Neural cell (in vitro differentiated cells): ENCODE measurements around the gene SMIM21. TPM values are rescaled to one million over a fixed set of nuclear protein-coding genes. Genes with fewer than 3 reads are reported as not detected.

Source experiments
- H2AFZ ChIP-seq: fragments of 200-600, 300-800 bp; sonication (generic), shearing (Covaris generic); 2 replicates; pipeline ENCODE4 v1.6.0; 2014; ENCODE audit warnings: low read depth, mild to moderate bottlenecking, antibody characterized with exemption, low read length, moderate library complexity
- H3F3A ChIP-seq: fragments of 200-600 bp; shearing (Covaris generic); 2 replicates; pipeline ENCODE4 v1.6.1; 2016; ENCODE audit warnings: mild to moderate bottlenecking, moderate library complexity, mixed read lengths, antibody characterized with exemption, low read length; ENCODE audit not compliant: insufficient read depth, poor library complexity, severe bottlenecking
- H3K27ac ChIP-seq: fragments of 200-600, 300-800 bp; sonication (generic), shearing (Covaris generic); 2 replicates; pipeline ENCODE4 v1.5.1; 2014; ENCODE audit warnings: mild to moderate bottlenecking, low read length, moderate library complexity
- H3K27me3 ChIP-seq: fragments of 300-800, 200-600 bp; sonication (generic), shearing (Covaris generic); 2 replicates; pipeline ENCODE4 v1.6.0; 2014; ENCODE audit warnings: mild to moderate bottlenecking, low read depth, low read length, moderate library complexity; ENCODE audit not compliant: insufficient read depth
- H3K36me3 ChIP-seq: fragments of 300-800, 200-600 bp; sonication (generic), shearing (Covaris generic); 2 replicates; pipeline ENCODE4 v1.5.1; 2014; ENCODE audit warnings: mild to moderate bottlenecking, antibody characterized with exemption, low read length, moderate library complexity; ENCODE audit not compliant: insufficient read depth
- H3K4me2 ChIP-seq: fragments of 300-800, 200-600 bp; sonication (generic), shearing (Covaris generic); 2 replicates; pipeline ENCODE4 v1.6.0; 2014; ENCODE audit warnings: mild to moderate bottlenecking, low read length
- H3K4me3 ChIP-seq: fragments of 300-800, 200-600 bp; sonication (generic), shearing (Covaris generic); 2 replicates; pipeline ENCODE4 v1.5.1; 2014; ENCODE audit warnings: mild to moderate bottlenecking, low read length, moderate library complexity
- H3K79me2 ChIP-seq: fragments of 200-600 bp; shearing (Covaris generic); replicated peaks from 2 replicates; pipeline ENCODE4 v1.6.0; 2014; ENCODE audit warnings: mild to moderate bottlenecking, low read length, moderate library complexity; ENCODE audit not compliant: insufficient read depth
- H3K9ac ChIP-seq: fragments of 300-800, 200-600 bp; sonication (generic), shearing (Covaris generic); 2 replicates; pipeline ENCODE4 v1.6.1; 2016; ENCODE audit warnings: mild to moderate bottlenecking, low read length, mixed read lengths
- H3K9me2 ChIP-seq: fragments of 200-600 bp; shearing (Covaris generic); 2 replicates; pipeline ENCODE4 v1.6.1; 2016; ENCODE audit warnings: mild to moderate bottlenecking, low read length, mixed read lengths; ENCODE audit not compliant: insufficient read depth
- H3K9me3 ChIP-seq: fragments of 200-600, 300-800 bp; sonication (generic), shearing (Covaris generic); 2 replicates; pipeline ENCODE4 v1.6.1; 2016; ENCODE audit warnings: mild to moderate bottlenecking, mixed run types, low read length, moderate library complexity, mixed read lengths
- H4K20me1 ChIP-seq: fragments of 200-600 bp; shearing (Covaris generic); 2 replicates; pipeline ENCODE4 v1.6.1; 2016; ENCODE audit warnings: mild to moderate bottlenecking, mixed run types; ENCODE audit not compliant: insufficient read depth
- CTCF ChIP-seq: fragments of 450-650 bp; IDR thresholded peaks from 2 replicates; pipeline ENCODE4 v1.5.1; 2014; ENCODE audit warnings: antibody characterized with exemption, mild to moderate bottlenecking, moderate library complexity; ENCODE audit not compliant: poor library complexity, severe bottlenecking
- EP300 ChIP-seq: fragments of 450-650 bp; conservative IDR thresholded peaks from 2 replicates; pipeline ENCODE4 v1.6.1; 2014; ENCODE audit warnings: antibody characterized with exemption, mild to moderate bottlenecking, moderate library complexity; ENCODE audit not compliant: poor library complexity, severe bottlenecking
- EZH2 ChIP-seq: fragments of 200-600, 300-800 bp; shearing (Covaris generic), sonication (generic); IDR thresholded peaks from 2 replicates; pipeline ENCODE4 v1.6.1; 2014; ENCODE audit warnings: antibody characterized with exemption, low read length, borderline replicate concordance, mild to moderate bottlenecking; ENCODE audit not compliant: insufficient read depth, poor library complexity, severe bottlenecking
- MXI1 ChIP-seq: fragments of 450-650 bp; conservative IDR thresholded peaks from 2 replicates; pipeline ENCODE4 v1.6.1; 2014; ENCODE audit warnings: antibody characterized with exemption, mild to moderate bottlenecking; ENCODE audit not compliant: poor library complexity, severe bottlenecking
- POLR2AphosphoS5 ChIP-seq: IDR thresholded peaks from 2 replicates; pipeline ENCODE4 v1.6.1; 2012
- RAD21 ChIP-seq: fragments of 450-650 bp; conservative IDR thresholded peaks from 2 replicates; pipeline ENCODE4 v1.6.1; 2014; ENCODE audit warnings: antibody characterized with exemption, mild to moderate bottlenecking, moderate library complexity
- REST ChIP-seq: IDR thresholded peaks from 2 replicates; pipeline ENCODE4 v1.6.1; 2012; ENCODE audit warnings: borderline replicate concordance
- SMC3 ChIP-seq: fragments of 450-650 bp; conservative IDR thresholded peaks from 2 replicates; pipeline ENCODE4 v1.6.1; 2014; ENCODE audit warnings: antibody characterized with exemption, mild to moderate bottlenecking, moderate library complexity; ENCODE audit not compliant: poor library complexity
- TAF1 ChIP-seq: IDR thresholded peaks from 2 replicates; pipeline ENCODE4 v1.6.1; 2012; ENCODE audit warnings: low read depth
- polyA plus RNA-seq: library from polyadenylated mRNA; depleted of rRNA; stranded (reverse); fragments of >200 nt; gene quantifications from 2 replicates; pipeline ENCODE4 v1.2.3, GENCODE V29; 2014

SMIM21 gene
- polyA plus RNA-seq, 1 donor from 2014 or later = not detected

GRCh38 chr18:75438891-75439290, 11.4 kb upstream of the SMIM21 start:
- Histone ChIP-seq H3K9me2 (no peaks in the 10 kb centered on the region), H3K79me2 (no peaks in the 10 kb centered on the region), H3K36me3 (no peaks in the 10 kb centered on the region), H3K27ac (no peak overlapping the region), H2AFZ (no peak overlapping the region), H3F3A (no peaks in the 10 kb centered on the region), H4K20me1 (no peaks in the 10 kb centered on the region), H3K4me2 (no peak overlapping the region), H3K9ac (no peak overlapping the region), H3K4me3 (no peak overlapping the region), H3K27me3 (no peaks in the 10 kb centered on the region), H3K9me3 (no peaks in the 10 kb centered on the region)
- TF ChIP-seq REST = no peak
- TF ChIP-seq SMC3 = no peak
- TF ChIP-seq TAF1 = no peak
- no peak for TF ChIP-seq CTCF
- TF ChIP-seq EP300 = no peak
- TF ChIP-seq RAD21 = no peak
- no peak for TF ChIP-seq MXI1
- no peak for TF ChIP-seq EZH2
- no peak for TF ChIP-seq POLR2AphosphoS5

- TF ChIP-seq MXI1 (no peak), EZH2 (no peak), CTCF (no peak), EP300 (no peak), SMC3 (no peak), REST (no peak), TAF1 (no peak), POLR2AphosphoS5 (no peak), RAD21 (no peak)
- Histone ChIP-seq H3K9ac (no peak overlapping the region), H2AFZ (no peak overlapping the region), H3K9me2 (no peaks in the 10 kb centered on the region), H3K79me2 (no peaks in the 10 kb centered on the region), H3K27me3 (no peaks in the 10 kb centered on the region), H3K27ac (no peak overlapping the region), H3F3A (no peaks in the 10 kb centered on the region), H3K9me3 (no peaks in the 10 kb centered on the region), H3K4me2 (no peak overlapping the region), H3K36me3 (no peaks in the 10 kb centered on the region), H3K4me3 (no peak overlapping the region), H4K20me1 (no peaks in the 10 kb centered on the region)
Measured at GRCh38 chr18:75437979-75438378, 10.5 kb upstream of the SMIM21 start.
